HEK293T (cell line): ENCODE results near the gene RDH13.

Experiments used
- CTBP1 ChIP-seq: fragments of 450-650 bp; IDR thresholded peaks from 2 replicates; pipeline ENCODE4 v1.6.1; 2016; ENCODE audit warnings: borderline replicate concordance
- FOXK2 ChIP-seq: fragments of 450-650 bp; IDR thresholded peaks from 2 replicates; pipeline ENCODE4 v1.6.1; 2016; ENCODE audit warnings: mild to moderate bottlenecking
- LEF1 ChIP-seq: fragments of 450-650 bp; IDR thresholded peaks from 2 replicates; pipeline ENCODE4 v1.6.1; 2017; ENCODE audit warnings: mild to moderate bottlenecking, borderline replicate concordance
- SUZ12 ChIP-seq: fragments of 450-650 bp; IDR thresholded peaks from 2 replicates; pipeline ENCODE4 v1.6.1; 2016; ENCODE audit warnings: mild to moderate bottlenecking
- TF ChIP-seq, protein P1 (sequence below): fragments of 450-650 bp; IDR thresholded peaks from 2 replicates; pipeline ENCODE4 v1.6.1; 2016

DNA sequence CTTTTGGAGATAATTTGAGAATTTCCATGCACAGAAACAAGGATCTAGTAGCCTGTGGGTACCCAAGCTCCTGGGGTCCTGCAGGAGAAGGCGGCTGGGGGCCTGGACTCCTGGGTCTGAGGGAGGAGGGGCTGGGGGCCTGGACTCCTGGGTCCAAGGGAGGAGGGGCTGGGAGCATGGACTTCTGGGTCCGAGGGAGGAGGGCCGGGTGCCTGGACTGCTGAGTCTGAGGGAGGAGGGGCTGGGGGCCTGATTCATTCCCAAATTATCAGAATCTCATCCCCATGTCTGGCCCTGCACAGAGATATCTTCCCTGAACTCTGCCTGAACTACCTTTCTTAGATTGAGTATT, 520 bp upstream of the RDH13 start:
- no peak for TF ChIP-seq CTBP1
- no peak for TF ChIP-seq FOXK2
- TF ChIP-seq, protein P1, sequence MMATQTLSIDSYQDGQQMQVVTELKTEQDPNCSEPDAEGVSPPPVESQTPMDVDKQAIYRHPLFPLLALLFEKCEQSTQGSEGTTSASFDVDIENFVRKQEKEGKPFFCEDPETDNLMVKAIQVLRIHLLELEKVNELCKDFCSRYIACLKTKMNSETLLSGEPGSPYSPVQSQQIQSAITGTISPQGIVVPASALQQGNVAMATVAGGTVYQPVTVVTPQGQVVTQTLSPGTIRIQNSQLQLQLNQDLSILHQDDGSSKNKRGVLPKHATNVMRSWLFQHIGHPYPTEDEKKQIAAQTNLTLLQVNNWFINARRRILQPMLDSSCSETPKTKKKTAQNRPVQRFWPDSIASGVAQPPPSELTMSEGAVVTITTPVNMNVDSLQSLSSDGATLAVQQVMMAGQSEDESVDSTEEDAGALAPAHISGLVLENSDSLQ = no peak
- no peak for TF ChIP-seq LEF1
- no peak for TF ChIP-seq SUZ12
